GM18909 (cell line): ENCODE measurements around the gene WIPF3.

Source experiments
- ATAC-seq: cut with Tn5 transposase; IDR thresholded peaks from one replicate; pipeline ENCODE4 v1.9.1; 2021; ENCODE audit warnings: mild to moderate bottlenecking; ENCODE audit not compliant: unreplicated experiment, poor library complexity

WIPF3 gene

GRCh38 chr7:29898301-29898700 is 92.0 kb downstream of the WIPF3 start:
- no peak for ATAC-seq

GRCh38 chr7:29900745-29901144 is 94.4 kb downstream of the WIPF3 start:
- ATAC-seq = no peak

GRCh38 chr7:29906200-29907022 is 100.1 kb downstream of the WIPF3 start:
- no peak for ATAC-seq

GRCh38 chr7:29914180-29914579 is 107.9 kb downstream of the WIPF3 start:
- no peak for ATAC-seq

GRCh38 chr7:29915481-29916215 is 109.3 kb downstream of the WIPF3 start:
- ATAC-seq = no peak

DNA sequence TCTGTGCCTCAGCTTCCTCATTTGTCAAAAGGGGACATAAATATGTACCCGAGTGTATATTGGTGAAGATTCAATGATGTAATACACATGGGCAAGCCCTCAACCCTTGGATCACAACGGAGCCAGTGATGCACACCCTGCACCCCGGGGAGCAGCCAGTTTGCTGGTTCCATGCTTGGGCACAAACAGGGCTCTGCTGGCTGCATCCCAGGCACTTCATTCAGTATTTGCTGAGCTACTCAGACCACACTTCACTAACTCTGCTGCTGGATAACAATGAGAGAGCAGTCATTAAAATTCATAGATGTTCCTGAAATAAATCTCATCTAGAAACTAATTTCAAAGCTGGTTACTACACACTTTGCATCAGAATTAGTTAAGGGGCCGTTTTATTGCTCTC is 111.3 kb downstream of the WIPF3 start:
- ATAC-seq = no peak

- ATAC-seq = no peak
These were observed 112.5 kb downstream of the WIPF3 start for GRCh38 chr7:29918850-29919249.

DNA sequence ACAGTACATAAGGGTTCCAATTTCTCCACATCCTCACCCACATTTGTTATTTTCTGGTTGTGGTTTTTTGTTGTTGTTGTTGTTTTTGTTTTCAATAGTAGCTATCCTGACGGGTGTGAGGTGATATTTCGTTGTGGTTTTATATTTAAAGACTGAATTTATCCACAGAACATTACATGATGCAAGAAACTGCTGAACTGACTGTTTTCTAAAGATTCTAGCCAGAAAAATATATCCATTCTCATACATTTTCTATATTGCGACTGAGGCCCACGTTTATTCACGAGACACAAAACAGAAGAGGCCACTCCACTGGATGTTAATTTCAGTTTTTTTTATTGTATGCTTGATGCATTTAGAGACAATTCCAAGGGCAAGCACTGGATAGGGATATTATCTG is 113.5 kb downstream of the WIPF3 start:
- ATAC-seq = no peak

- ATAC-seq = no peak
These were observed 114.2 kb downstream of the WIPF3 start for GRCh38 chr7:29920491-29920890.

GRCh38 chr7:29921404-29922010 is 115.2 kb downstream of the WIPF3 start:
- ATAC-seq = peak; percentile 90

GRCh38 chr7:29922921-29923700 is 116.8 kb downstream of the WIPF3 start:
- no peak for ATAC-seq

- ATAC-seq = no peak
These were observed 117.7 kb downstream of the WIPF3 start for GRCh38 chr7:29924006-29924405.

DNA sequence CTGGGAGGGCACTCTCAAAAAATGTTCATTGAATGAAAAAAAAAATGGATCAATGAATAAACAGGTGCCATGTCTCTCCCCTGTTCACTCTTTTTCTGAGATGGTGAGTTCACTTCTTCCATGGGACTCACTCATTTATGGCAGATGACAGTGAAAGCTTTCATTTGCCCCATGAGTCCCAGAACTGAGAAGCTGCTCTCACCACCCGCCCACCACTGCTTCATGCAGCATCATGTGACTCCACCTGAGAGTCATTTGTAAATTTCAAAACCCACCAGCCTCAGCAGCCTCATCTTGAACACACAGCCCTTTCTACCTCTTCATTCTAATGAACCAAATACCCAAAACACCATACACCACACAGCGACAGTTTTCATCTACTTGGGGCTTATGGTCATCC is 118.4 kb downstream of the WIPF3 start:
- ATAC-seq = no peak

DNA sequence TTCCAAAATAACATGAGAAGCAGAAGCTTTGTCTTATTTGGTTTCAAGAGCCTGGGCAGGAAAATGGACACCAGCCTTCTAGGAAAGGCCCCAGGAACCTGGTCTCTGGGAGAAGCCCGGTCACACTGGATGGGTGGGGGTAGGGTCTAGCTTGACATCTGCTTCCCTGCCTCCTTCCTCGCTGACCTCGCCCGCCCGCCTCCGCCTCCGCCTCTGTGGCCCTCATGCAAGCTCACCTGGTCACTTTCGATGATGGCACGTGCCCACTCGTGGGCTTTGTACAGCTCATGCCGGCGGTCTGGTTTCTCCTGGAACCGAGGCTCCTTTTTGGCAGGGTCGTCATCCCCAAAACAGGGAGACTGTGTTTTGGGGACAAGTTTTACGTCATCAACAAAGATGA is 119.9 kb downstream of the WIPF3 start:
- no peak for ATAC-seq

DNA sequence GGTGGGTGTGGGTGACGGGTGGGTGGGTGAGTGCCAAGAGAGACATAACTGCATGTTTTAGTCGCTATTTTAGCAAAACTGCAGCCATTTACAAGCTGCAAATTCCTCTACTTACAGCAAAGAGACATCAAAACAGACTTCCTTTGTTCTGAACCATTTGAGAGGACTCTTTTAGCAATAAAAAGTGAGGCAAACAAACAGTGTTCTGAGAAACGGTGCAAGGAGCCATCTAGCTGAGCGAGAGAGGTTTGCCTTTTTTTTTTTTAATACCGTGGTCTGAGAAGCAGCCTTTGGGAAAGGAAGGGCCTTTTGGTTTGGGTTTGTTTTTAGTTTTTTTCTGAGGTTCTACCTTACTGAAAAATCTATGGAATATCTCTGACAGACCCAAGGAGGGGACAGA is 120.4 kb downstream of the WIPF3 start:
- no peak for ATAC-seq

- ATAC-seq = no peak
These were observed 122.9 kb downstream of the WIPF3 start for GRCh38 chr7:29929018-29929807.

- no peak for ATAC-seq
These were observed 128.8 kb downstream of the WIPF3 start for GRCh38 chr7:29935111-29935510.

- ATAC-seq = no peak
These were observed 130.8 kb downstream of the WIPF3 start for GRCh38 chr7:29937132-29937531.

- ATAC-seq = no peak
These were observed 133.9 kb downstream of the WIPF3 start for GRCh38 chr7:29940199-29940598.
